Choroid plexus epithelial cell (primary cell): ENCODE measurements around the gene GPR63.

Source experiments
- DNase-seq: peaks from one replicate; pipeline ENCODE4 v3.0.0-alpha.2; 2010; ENCODE audit warnings: low read depth
- H3K4me3 ChIP-seq: 2 replicates; pipeline ENCODE4 v1.5.1; 2011; ENCODE audit warnings: low read depth, mild to moderate bottlenecking, control low read depth, low read length, moderate library complexity
- TF ChIP-seq, protein P1 (sequence below): conservative IDR thresholded peaks from 2 replicates; pipeline ENCODE4 v1.5.1; 2011; ENCODE audit warnings: low read depth, mild to moderate bottlenecking, control low read depth, inconsistent platforms, low read length, moderate library complexity

GPR63 gene

DNA sequence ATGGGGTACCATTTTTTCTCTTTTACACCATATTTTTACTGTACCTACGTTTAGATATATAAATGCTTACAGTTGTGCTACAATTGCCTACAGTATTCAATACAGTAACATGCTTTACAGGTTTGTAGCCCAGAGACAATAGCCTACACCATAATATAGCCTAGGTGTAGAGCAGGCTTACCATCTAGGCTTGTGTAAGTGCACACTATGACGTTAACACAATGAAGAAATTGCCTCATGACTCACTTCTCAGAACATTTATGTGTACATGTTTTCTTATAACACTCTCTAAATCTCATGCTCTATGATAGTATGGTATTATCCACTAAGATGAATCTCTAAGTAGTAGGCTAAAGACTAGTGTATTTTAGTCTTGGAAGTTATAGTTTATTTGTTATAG is 13.5 kb downstream of the GPR63 start:
- TF ChIP-seq, protein P1, sequence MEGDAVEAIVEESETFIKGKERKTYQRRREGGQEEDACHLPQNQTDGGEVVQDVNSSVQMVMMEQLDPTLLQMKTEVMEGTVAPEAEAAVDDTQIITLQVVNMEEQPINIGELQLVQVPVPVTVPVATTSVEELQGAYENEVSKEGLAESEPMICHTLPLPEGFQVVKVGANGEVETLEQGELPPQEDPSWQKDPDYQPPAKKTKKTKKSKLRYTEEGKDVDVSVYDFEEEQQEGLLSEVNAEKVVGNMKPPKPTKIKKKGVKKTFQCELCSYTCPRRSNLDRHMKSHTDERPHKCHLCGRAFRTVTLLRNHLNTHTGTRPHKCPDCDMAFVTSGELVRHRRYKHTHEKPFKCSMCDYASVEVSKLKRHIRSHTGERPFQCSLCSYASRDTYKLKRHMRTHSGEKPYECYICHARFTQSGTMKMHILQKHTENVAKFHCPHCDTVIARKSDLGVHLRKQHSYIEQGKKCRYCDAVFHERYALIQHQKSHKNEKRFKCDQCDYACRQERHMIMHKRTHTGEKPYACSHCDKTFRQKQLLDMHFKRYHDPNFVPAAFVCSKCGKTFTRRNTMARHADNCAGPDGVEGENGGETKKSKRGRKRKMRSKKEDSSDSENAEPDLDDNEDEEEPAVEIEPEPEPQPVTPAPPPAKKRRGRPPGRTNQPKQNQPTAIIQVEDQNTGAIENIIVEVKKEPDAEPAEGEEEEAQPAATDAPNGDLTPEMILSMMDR, result no peak
- DNase-seq, result peak; percentile 41
- H3K4me3 ChIP-seq, result no peak overlapping the region

DNA sequence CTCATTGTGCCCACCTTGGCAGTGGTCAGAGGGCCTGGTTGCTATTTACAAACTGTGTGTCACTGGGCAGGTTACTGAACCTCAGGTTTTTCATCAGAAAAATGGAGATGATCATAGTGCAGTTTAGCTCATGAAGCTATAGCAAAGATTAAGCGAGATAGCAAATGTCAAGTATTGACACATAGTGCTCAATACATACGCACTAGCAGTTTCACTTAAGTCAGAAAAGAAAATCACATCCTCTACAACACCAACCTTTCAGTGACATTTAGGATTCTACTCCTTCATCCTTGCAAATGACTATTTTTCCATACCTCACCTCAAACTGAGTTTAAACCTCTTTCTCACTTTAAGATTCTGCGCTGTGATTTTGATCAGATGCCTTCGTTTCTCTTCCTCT is 16.2 kb downstream of the GPR63 start:
- no peak for DNase-seq
- H3K4me3 ChIP-seq, result no peak overlapping the region
- TF ChIP-seq, protein P1, result no peak

DNA sequence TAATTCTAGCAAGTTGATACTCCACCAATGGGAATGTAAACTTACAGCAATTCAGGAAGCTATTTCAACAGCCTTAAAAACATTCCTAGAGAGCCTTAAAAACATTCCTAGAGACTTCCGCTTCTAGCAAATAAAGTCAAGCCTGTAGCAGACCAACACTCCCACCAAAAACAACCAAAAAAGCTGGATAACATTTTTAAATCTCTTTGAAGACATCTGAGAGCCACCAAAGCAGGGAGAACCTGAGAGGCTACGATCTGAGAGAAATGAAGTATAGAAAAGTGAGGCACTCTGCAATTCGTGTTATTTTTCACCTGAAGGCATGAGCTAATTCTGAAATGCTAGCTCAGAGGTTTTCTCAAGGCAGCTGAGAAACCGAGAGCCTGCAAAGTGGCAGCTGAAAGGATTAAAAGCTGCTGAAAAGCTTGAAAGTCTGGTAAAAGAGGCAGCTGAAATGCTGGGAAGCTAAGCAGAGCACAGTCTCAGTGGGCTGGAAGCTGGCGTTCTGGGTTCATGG is 20.9 kb downstream of the GPR63 start:
- peak; percentile 67 for DNase-seq
- TF ChIP-seq, protein P1, result no peak
- H3K4me3 ChIP-seq, result peak overlapping the region; percentile 28

DNA sequence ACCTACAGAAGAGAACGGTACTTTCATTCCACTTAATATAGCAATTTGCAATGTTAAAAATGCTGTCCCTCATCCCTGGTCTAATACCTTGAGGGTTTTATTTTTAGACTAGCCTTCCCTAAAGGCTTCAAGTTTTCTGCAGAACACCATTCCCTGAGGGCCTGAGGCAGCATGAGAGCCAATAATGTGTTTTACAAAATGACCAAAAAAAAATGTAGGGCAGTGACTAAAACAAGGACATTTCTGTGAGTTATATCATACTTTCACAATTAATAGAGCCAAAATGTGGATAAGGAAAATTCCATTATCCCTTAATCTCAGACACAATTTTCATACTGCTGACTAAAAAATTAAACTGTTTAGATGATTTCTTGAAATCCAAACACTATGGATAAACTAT is 22.7 kb downstream of the GPR63 start:
- no peak for DNase-seq
- TF ChIP-seq, protein P1, result no peak
- no peak overlapping the region for H3K4me3 ChIP-seq

DNA sequence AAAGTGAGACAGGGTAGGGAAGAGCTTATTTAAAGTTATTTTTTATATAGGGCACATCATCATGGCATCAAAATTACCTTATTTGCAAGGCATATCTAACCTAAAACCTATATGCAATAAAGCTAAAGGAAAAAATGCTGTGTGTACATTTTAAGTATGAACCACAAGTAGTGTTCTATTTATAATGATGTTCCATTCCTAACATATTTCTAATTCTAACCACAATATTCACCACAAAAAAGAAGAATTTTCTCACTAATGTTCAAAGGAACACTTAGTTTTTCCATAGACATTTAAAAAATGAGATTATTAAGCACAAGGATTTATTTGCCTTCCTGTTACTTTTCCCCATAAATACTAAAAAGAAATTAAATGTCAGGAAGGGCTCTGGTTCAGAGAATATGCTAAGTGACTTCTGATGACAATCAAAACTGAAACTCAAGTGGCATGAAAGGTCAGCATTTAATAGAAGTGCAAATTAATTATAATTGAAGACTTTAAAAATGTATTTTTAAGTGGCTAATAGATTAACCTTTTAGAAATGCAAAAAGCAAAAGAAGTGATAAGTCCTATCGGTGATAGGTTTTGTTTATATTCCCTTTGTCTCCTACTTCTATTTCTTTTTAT is 25.1 kb downstream of the GPR63 start:
- DNase-seq, result peak; percentile 67
- H3K4me3 ChIP-seq, result no peak overlapping the region
- TF ChIP-seq, protein P1, result no peak

DNA sequence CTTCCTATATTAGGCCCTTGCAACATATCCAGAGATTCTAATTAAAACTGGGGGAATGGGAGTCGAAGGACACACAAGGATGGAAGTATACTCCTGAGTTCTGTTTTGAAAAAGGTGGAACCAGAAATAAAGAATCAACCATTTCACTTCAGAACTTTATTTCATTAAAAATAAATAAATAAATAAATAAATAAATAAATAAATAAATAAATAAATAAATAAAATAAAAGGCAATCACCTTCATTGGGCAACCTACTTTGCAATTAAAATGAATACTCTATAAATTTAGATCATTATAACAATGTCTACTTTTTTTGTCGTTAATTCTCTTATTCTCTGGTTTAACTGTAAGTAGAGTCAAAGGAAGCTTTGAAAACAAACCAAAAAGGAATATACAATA is 25.6 kb downstream of the GPR63 start:
- DNase-seq, result no peak
- TF ChIP-seq, protein P1, result no peak
- H3K4me3 ChIP-seq, result no peak overlapping the region

DNA sequence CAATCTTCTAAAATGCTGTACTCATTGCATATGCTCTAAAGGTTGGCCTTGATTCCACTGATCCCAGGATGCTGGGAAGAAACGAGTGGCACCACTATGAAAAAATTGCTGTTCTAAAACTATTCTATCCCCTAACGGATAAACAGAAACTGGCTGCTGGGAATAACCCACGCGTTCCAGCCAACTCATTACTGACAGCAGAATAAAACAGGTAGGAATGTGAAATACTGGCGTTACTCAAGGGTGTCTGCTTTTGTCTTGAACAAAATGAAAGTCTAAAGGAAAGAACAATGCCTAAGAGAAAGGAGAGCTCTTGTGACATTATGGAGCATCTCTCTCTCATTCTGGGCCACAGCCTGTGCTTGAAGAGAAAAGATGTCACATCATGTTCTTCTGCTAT is 26.1 kb downstream of the GPR63 start:
- no peak overlapping the region for H3K4me3 ChIP-seq
- TF ChIP-seq, protein P1, result no peak
- DNase-seq, result peak; percentile 13
